Hepatocyte (in vitro differentiated cells): ENCODE measurements around the gene C2CD4C. TPM values are rescaled to one million over a fixed set of nuclear protein-coding genes. Genes with fewer than 3 reads are reported as not detected.
"Not testable (repeated sequence)": the region's sequence is repeated elsewhere in the genome, so short reads cannot be mapped to it uniquely, and the experiment has no call there.

ENCODE experiments used
- DNase-seq: peaks from one replicate; pipeline ENCODE4 v3.0.0-alpha.2; 2016; ENCODE audit warnings: low spot score
- H2AFZ ChIP-seq: fragments of 200-600 bp; sonication (generic); 2 replicates; pipeline ENCODE4 v1.6.0; 2016; ENCODE audit warnings: antibody characterized with exemption, mild to moderate bottlenecking
- H3K27ac ChIP-seq: fragments of 200-600 bp; sonication (generic); 2 replicates; pipeline ENCODE4 v1.5.1; 2016; ENCODE audit warnings: mild to moderate bottlenecking
- H3K27me3 ChIP-seq: fragments of 200-600 bp; sonication (generic); 2 replicates; pipeline ENCODE4 v1.6.1; 2016
- H3K36me3 ChIP-seq: fragments of 200-600 bp; sonication (generic); replicated peaks from 2 replicates; pipeline ENCODE4 v1.5.1; 2016; ENCODE audit warnings: low read depth; ENCODE audit not compliant: insufficient read depth
- H3K4me1 ChIP-seq: fragments of 200-600 bp; sonication (generic); 2 replicates; pipeline ENCODE4 v1.5.1; 2016; ENCODE audit warnings: mild to moderate bottlenecking, moderate library complexity; ENCODE audit not compliant: insufficient read depth
- H3K4me2 ChIP-seq: fragments of 200-600 bp; sonication (generic); 2 replicates; pipeline ENCODE4 v1.6.0; 2016
- H3K4me3 ChIP-seq: fragments of 200-600 bp; sonication (generic); 2 replicates; pipeline ENCODE4 v1.5.1; 2016; ENCODE audit warnings: mild to moderate bottlenecking
- H3K79me2 ChIP-seq: fragments of 200-600 bp; sonication (generic); 2 replicates; pipeline ENCODE4 v1.6.0; 2017; ENCODE audit warnings: mild to moderate bottlenecking
- H3K9me2 ChIP-seq: fragments of 200-600 bp; sonication (generic); replicated peaks from 2 replicates; pipeline ENCODE4 v1.6.0; 2017; ENCODE audit warnings: mild to moderate bottlenecking; ENCODE audit not compliant: insufficient read depth
- H3K9me3 ChIP-seq: fragments of 200-600 bp; sonication (generic); 2 replicates; pipeline ENCODE4 v1.5.1; 2016; ENCODE audit warnings: low read depth, mild to moderate bottlenecking
- H4K20me1 ChIP-seq: fragments of 200-600 bp; sonication (generic); 2 replicates; pipeline ENCODE4 v1.6.0; 2016; ENCODE audit warnings: mild to moderate bottlenecking; ENCODE audit not compliant: insufficient read depth, poor library complexity, severe bottlenecking
- CTCF ChIP-seq: fragments of 200-600 bp; sonication (generic); IDR thresholded peaks from 2 replicates; pipeline ENCODE4 v1.5.1; 2016; ENCODE audit warnings: antibody characterized with exemption, mild to moderate bottlenecking; ENCODE audit not compliant: poor library complexity
- EZH2 ChIP-seq: fragments of 200-600 bp; sonication (generic); IDR thresholded peaks from 2 replicates; pipeline ENCODE4 v1.6.1; 2016; ENCODE audit warnings: antibody characterized with exemption, mild to moderate bottlenecking, borderline replicate concordance
- EZH2phosphoT487 ChIP-seq: fragments of 200-600 bp; sonication (generic); IDR thresholded peaks from one replicate; pipeline ENCODE4 v1.6.1; 2018; ENCODE audit warnings: antibody characterized with exemption, mild to moderate bottlenecking, low read depth, moderate library complexity; ENCODE audit not compliant: unreplicated experiment, severe bottlenecking
- WGBS: methylation state at CpG from one replicate; pipeline ENCODE4 v1.1.6; 2016; ENCODE audit warnings: low lambda C conversion rate; ENCODE audit errors: missing lambda C conversion rate; 5-methylcytosine and 5-hydroxymethylcytosine counted together
- polyA plus RNA-seq: library from polyadenylated mRNA; unstranded; fragments of >200 nt; fragmentation: Nextera tagmentation; extraction: Ambion mirVana; gene quantifications from 2 replicates; pipeline ENCODE4 v1.2.1, GENCODE V29; 2016
- total RNA-seq: library from RNA; depleted of rRNA; stranded (reverse); fragments of >200 nt; gene quantifications from 2 replicates; pipeline ENCODE4 v1.2.3, GENCODE V29; 2014

C2CD4C gene
- total and polyA plus RNA-seq, 2 experiments from 2014 or later: 3.4 to 4.6 TPM

- Histone ChIP-seq H3K36me3 (no peaks in the 10 kb centered on the region), H3K79me2 (no peaks in the 10 kb centered on the region), H3K27me3 (no peaks in the 10 kb centered on the region), H3K9me2 (no peaks in the 10 kb centered on the region), H4K20me1 (no peaks in the 10 kb centered on the region), H3K4me2 (no peak overlapping the region), H3K4me1 (no peaks in the 10 kb centered on the region), H2AFZ (no peak overlapping the region), H3K4me3 (no peak overlapping the region), H3K9me3 (no peaks in the 10 kb centered on the region), H3K27ac (no peak overlapping the region)
- no peak for TF ChIP-seq EZH2
- no peak for TF ChIP-seq CTCF
- TF ChIP-seq EZH2phosphoT487: no peak
- WGBS: 96% methylated on average over 15 of the region's 15 CpGs
- DNase-seq: no peak
These were observed 19.2 kb upstream of the C2CD4C start for GRCh38 chr19:428149-428548.

- not testable (repeated sequence) for H3K27ac ChIP-seq, DNase-seq, H3K36me3 ChIP-seq, H3K9me3 ChIP-seq, H3K27me3 ChIP-seq, H3K4me3 ChIP-seq, H2AFZ ChIP-seq, H3K9me2 ChIP-seq, H4K20me1 ChIP-seq, H3K4me1 ChIP-seq, H3K4me2 ChIP-seq, H3K79me2 ChIP-seq
- 88% methylated on average over 1 of the region's 19 CpGs for WGBS
These were observed 18.7 kb upstream of the C2CD4C start for GRCh38 chr19:427675-428074.

GRCh38 chr19:426725-427445 is 17.9 kb upstream of the C2CD4C start:
- H3K4me3 ChIP-seq: no peak overlapping the region
- H3K27me3 ChIP-seq: no peaks in the 10 kb centered on the region
- no peak overlapping the region for H2AFZ ChIP-seq
- no peak for DNase-seq
- H3K79me2 ChIP-seq: no peaks in the 10 kb centered on the region
- no peaks in the 10 kb centered on the region for H4K20me1 ChIP-seq
- no peaks in the 10 kb centered on the region for H3K9me3 ChIP-seq
- no peaks in the 10 kb centered on the region for H3K9me2 ChIP-seq
- H3K4me1 ChIP-seq: no peaks in the 10 kb centered on the region
- no peak for TF ChIP-seq EZH2
- TF ChIP-seq EZH2phosphoT487: no peak
- no peak for TF ChIP-seq CTCF
- no peaks in the 10 kb centered on the region for H3K36me3 ChIP-seq
- WGBS: 89% methylated on average over 35 of the region's 51 CpGs
- H3K27ac ChIP-seq: no peak overlapping the region
- H3K4me2 ChIP-seq: no peak overlapping the region

GRCh38 chr19:425056-425455 is 16.1 kb upstream of the C2CD4C start:
- no peaks in the 10 kb centered on the region for H3K9me2 ChIP-seq
- TF ChIP-seq EZH2 (no peak), EZH2phosphoT487 (no peak), CTCF (no peak)
- H3K9me3 ChIP-seq: no peaks in the 10 kb centered on the region
- no peaks in the 10 kb centered on the region for H4K20me1 ChIP-seq
- H3K4me3 ChIP-seq: no peak overlapping the region
- no peak overlapping the region for H3K4me2 ChIP-seq
- H3K27me3 ChIP-seq: no peaks in the 10 kb centered on the region
- no peak overlapping the region for H3K27ac ChIP-seq
- no peaks in the 10 kb centered on the region for H3K79me2 ChIP-seq
- no peaks in the 10 kb centered on the region for H3K36me3 ChIP-seq
- 98% methylated on average over 17 of the region's 26 CpGs for WGBS
- H3K4me1 ChIP-seq: no peaks in the 10 kb centered on the region
- H2AFZ ChIP-seq: no peak overlapping the region
- DNase-seq: no peak
